ENCODE results near the gene FAM187B. TPM values are rescaled to one million over a fixed set of nuclear protein-coding genes. Genes with fewer than 3 reads are reported as not detected.

FAM187B gene
- total RNA-seq, 4 donors from 2014 or later = 0.67 TPM; not detected in 3

DNA sequence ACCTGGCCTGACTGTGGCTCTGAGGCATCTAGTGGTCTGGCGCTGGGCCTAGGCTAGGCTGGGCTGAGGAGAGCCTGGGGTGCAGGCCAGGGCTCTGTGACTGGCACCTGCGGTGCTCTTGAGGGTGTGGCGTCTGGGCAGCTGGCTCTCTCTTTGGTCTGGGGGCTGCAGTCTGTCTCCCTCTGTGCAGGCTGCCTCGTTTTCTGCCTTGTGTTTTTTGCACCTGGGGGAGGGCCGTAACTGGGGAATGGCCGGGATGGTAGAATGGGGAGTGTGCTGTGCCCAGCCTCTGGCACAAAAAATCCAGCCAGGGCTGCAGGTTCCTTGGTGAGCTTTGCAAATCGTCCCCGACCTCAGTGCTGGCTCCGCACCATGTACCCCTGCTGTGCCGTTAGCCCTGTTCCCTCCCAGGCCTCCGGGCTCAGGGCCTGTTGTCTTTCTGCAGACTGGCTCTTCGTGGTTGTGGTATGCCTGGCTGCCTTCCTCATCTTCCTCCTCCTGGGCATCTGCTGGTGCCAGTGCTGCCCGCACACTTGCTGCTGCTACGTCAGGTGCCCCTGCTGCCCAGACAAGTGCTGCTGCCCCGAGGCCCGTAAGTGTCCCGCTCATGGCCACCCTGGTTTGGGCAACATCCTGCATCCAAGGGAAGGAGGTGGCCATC is 33.7 kb upstream of the FAM187B start:
- intact Hi-C loops (cut with DNase I) = no loop called here
- Histone ChIP-seq H3K9me3 (no peaks in the 10 kb centered on the region), H3K4me1 (peaks cover 23 to 40% of the 10 kb centered on the region in 2 donors), H3K27me3 (no peaks in the 10 kb centered on the region), H3K27ac (no peak overlapping the region), H3K4me3 (replicated peaks in 1 of 3) (no peak overlapping the region), H3K36me3 (no peaks in the 10 kb centered on the region)
- peak; percentile 66 to 74 for DNase-seq
- peak in 1 of 2 donors; percentile 23 for TF ChIP-seq POLR2A (IDR thresholded peaks at IDR 0.05)
- TF ChIP-seq, protein P1, sequence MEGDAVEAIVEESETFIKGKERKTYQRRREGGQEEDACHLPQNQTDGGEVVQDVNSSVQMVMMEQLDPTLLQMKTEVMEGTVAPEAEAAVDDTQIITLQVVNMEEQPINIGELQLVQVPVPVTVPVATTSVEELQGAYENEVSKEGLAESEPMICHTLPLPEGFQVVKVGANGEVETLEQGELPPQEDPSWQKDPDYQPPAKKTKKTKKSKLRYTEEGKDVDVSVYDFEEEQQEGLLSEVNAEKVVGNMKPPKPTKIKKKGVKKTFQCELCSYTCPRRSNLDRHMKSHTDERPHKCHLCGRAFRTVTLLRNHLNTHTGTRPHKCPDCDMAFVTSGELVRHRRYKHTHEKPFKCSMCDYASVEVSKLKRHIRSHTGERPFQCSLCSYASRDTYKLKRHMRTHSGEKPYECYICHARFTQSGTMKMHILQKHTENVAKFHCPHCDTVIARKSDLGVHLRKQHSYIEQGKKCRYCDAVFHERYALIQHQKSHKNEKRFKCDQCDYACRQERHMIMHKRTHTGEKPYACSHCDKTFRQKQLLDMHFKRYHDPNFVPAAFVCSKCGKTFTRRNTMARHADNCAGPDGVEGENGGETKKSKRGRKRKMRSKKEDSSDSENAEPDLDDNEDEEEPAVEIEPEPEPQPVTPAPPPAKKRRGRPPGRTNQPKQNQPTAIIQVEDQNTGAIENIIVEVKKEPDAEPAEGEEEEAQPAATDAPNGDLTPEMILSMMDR (IDR thresholded peaks at IDR 0.05) = no peak
- WGBS, 2 donors = 48 to 51% methylated on average over 16 to 17 of the region's 17 CpGs

DNA sequence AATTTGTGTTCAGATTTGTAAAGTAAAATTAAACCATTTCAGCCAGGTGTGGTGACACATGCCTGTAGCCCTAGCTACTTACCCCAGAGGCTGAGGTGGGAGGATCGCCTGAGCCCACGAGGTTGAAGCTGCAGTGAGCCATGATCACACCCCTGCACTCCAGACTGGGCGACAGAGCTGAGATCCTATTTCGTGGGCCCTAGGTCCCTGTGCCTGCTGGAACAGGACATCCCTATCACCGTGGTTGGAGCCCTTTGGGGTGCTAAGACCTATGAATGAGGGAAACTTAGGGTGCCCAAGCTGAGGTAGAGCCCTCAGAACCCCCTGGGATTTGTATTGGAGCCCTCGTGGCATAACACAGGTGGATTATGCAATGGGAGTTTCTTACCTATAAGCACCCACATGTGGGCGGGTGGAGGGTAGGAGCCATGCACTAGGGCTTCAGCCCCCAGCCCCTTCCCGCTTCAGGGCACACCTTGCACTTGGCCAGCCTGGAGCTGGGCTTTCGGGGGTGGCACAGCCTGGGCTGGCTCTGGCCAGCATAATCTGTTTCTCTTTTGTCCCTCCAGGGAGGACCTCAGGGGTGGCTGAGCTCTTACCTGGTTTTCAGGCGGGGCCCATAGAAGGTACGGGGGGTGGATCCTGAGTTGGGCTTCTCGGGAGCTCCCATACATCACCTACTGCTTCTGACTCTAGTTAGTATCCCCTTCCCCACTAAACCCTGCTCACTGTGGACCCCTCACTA is 33.0 kb upstream of the FAM187B start:
- Histone ChIP-seq H3K4me3 (replicated peaks in 1 of 3) (no peak overlapping the region), H3K9me3 (no peaks in the 10 kb centered on the region), H3K36me3 (no peaks in the 10 kb centered on the region), H3K4me1 (peaks cover 19 to 33% of the 10 kb centered on the region in 2 donors), H3K27ac (no peak overlapping the region), H3K27me3 (no peaks in the 10 kb centered on the region)
- 70 to 77% methylated on average over 4 to 10 of the region's 12 CpGs for WGBS, 2 donors
- intact Hi-C loops (cut with DNase I) = no loop called here
- no peak for DNase-seq
- TF ChIP-seq POLR2A (IDR thresholded peaks at IDR 0.05) = no peak
- TF ChIP-seq, protein P1 (IDR thresholded peaks at IDR 0.05) = no peak

DNA sequence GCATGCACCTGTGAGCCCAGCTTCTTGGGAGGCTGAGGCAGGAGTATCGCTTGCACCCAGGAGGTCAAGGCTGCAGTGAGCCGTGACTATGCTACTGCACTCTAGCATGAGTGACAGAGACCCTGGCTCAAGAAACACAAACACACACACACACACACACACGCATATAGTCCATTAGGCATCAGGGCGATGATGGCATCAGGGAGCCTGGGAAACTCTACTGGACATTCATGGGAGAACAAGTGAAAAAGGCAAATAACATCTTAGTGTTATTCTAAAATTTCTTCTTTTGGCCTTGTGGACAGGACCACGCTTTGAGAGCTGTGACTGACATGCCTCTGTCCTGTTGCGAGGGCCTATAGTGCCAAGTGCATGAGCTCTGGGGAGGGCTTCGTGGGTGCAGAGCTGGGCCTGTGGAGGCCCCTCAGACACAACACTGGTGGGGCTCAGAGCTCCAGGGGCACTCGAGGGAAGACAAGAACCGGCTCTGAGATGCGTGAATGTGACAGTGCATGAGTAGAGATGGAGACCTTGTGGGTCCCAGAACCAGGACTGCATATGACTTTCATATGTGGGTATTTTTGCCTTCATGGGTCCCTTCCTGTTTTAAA is 32.3 kb upstream of the FAM187B start:
- no peaks in the 10 kb centered on the region for H3K27me3 ChIP-seq
- intact Hi-C loops (cut with DNase I) = no loop called here
- TF ChIP-seq, protein P1 (IDR thresholded peaks at IDR 0.05) = no peak
- peak in 1 of 2 donors; percentile 1 for TF ChIP-seq POLR2A (IDR thresholded peaks at IDR 0.05)
- no peaks in the 10 kb centered on the region for H3K9me3 ChIP-seq
- H3K27ac ChIP-seq = no peak overlapping the region
- no peaks in the 10 kb centered on the region for H3K36me3 ChIP-seq
- DNase-seq = no peak
- peaks cover 19 to 27% of the 10 kb centered on the region in 2 donors for H3K4me1 ChIP-seq
- 78 to 79% methylated on average over 10 of the region's 10 CpGs for WGBS, 2 donors
- H3K4me3 ChIP-seq (replicated peaks in 1 of 3) = no peak overlapping the region

DNA sequence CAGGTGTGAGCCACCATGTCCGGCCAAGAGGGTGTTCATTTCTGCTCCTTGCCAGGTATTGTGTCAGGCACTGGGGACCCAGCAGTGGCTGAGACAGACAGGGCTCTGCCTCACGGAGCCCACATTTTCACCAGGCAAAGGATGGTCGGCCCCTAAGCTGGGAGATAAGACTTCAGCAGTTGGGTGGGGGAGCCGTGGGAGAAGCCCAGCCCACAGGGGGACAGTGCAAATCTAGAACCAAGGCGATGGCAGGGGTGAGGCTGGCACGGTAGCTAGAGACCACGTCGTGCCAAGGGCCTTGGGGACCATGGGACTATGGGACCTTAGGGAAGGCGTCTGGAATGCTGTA is 28.5 kb upstream of the FAM187B start:
- no peak overlapping the region for H3K27ac ChIP-seq
- no peaks in the 10 kb centered on the region for H3K27me3 ChIP-seq
- WGBS, 2 donors = 91 to 95% methylated on average over 7 to 9 of the region's 9 CpGs
- TF ChIP-seq POLR2A (IDR thresholded peaks at IDR 0.05) = no peak
- TF ChIP-seq, protein P1 (IDR thresholded peaks at IDR 0.05) = no peak
- no peak overlapping the region for H3K4me3 ChIP-seq (replicated peaks in 1 of 3)
- H3K9me3 ChIP-seq = no peaks in the 10 kb centered on the region
- intact Hi-C loops (cut with DNase I) = no loop called here
- peaks cover 5 to 8% of the 10 kb centered on the region in 2 donors for H3K36me3 ChIP-seq
- DNase-seq = no peak
- peaks cover 7 to 8% of the 10 kb centered on the region in 2 donors for H3K4me1 ChIP-seq

DNA sequence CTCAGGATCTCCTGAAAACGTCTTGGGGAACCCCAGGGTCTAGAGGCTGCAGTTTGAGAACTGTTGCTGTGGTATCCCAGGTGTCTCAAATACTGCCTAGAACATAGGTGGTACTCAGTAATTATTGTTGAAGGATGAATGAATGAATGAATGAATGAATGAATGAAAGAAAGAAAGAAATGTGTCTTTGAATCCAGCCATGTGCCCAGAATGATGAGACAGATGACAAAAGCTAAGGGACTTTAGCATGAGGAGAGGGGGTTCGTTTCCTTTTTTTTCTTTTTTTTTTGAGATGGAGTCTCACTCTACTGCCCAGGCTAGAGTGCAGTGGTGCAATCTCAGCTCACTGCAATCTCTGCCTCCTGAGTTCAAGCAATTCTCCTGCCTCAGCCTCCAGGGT is 28.0 kb upstream of the FAM187B start:
- H3K27me3 ChIP-seq = no peaks in the 10 kb centered on the region
- WGBS, 2 donors = 63 to 64% methylated on average over 2 of the region's 2 CpGs
- H3K4me1 ChIP-seq = peaks cover 1 to 3% of the 10 kb centered on the region in 2 donors
- H3K27ac ChIP-seq = no peak overlapping the region
- no peak for DNase-seq
- no peak for TF ChIP-seq POLR2A (IDR thresholded peaks at IDR 0.05)
- TF ChIP-seq, protein P1 (IDR thresholded peaks at IDR 0.05) = no peak
- H3K4me3 ChIP-seq (replicated peaks in 1 of 3) = no peak overlapping the region
- H3K36me3 ChIP-seq = peaks cover 5 to 8% of the 10 kb centered on the region in 2 donors
- H3K9me3 ChIP-seq = no peaks in the 10 kb centered on the region
- intact Hi-C loops (cut with DNase I) = no loop called here
